H54 (cell line): ENCODE measurements around the gene PCID2.

Source experiments
- DNase-seq: peaks from one replicate; pipeline ENCODE4 v3.0.0; 2011; ENCODE audit warnings: low spot score, mixed read lengths; ENCODE audit not compliant: insufficient read length
- FAIRE-seq: peaks from 3 replicates; lab custom pipeline; 2011; peaks lifted over from hg19 to GRCh38; lab: Jason Lieb, UNC
- POLR2A ChIP-seq: IDR thresholded peaks from 2 replicates; pipeline ENCODE4 v1.6.1; 2011; ENCODE audit warnings: low read depth, mild to moderate bottlenecking, low read length

The PCID2 gene

DNA sequence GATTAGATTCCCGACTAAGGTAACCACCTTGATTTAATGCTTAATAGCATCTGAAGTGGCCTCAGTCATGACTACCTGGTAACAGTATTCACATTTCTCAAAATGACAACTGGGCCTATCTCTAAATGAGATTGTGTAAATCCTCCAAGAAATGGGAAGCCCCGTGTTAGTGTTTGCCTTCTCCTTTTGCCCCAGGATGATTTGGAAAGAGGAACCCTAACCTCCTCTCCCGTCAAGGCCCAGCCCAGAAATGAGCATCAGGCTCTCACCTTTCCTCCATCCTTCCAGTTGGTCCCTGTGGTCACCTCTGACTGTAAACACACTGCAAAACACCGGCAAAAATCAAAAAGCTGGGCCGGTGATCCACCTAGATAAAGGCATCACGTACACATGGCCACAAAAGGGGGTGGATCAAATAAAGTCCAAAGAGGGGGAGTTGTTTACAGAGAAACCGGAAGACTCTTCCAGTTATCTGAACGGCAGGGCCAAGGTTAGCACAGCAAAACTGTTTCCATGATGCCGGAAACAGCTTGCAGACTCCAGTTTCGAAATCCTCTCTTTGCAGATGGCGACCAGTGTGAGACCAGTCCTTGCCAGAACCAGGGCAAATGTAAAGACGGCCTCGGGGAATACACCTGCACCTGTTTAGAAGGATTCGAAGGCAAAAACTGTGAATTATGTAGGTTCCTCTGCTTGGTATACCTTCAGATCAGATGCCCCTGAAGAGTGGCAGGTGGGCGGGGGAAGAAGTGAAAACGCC lies 69.5 kb downstream of the PCID2 start:
- no peak for DNase-seq
- TF ChIP-seq POLR2A = no peak
- FAIRE-seq = no peak

DNA sequence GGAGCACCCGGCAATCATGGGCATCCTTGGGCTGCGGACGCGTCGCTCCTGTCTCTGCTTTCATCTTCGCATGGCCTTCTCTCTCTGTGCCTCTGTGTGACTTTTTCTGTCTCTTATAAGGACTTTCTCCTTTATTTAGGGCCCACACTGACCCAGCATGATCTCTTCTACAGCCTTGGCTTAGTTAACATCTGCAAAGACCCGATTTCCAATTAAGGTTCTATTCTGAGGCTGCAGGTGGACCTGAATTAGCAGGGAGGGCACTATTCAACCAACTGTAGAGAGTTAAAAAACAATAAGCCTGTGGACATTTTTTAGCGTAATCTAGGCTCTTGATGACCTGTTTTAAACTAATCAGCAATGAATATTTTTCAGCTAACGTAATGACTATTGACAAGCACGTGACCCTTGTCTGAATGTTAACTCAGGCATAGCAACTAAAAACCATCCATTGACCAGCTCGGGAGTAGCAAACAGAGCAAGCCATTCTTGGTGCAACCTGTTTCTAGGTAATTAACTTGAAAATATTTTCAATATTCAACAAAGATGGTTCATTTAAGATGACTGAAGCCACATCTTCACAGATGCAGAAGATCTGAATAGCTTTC lies 70.7 kb downstream of the PCID2 start:
- FAIRE-seq (no peak), DNase-seq (no peak)
- no peak for TF ChIP-seq POLR2A

DNA sequence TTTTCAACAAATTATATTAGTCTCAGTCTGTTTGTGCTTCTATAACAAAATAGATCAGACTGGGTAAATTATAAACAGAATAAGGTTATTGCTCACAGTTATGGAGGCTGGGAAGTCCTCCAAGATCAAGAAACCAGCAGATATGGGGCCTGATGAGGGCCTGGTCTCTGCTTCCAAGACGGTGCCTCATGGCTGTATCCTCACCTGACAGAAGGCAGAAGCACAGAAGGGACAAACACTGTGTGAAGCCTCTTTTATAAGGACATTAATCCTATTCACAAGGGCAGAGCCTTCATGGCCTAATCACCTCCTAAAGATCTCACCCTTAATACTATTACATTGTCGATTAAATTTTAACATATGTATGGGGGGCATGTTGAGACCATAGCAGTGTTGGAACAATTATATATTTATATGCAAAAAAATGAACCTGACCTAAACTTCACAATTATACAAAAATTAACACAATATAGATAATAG lies 73.1 kb downstream of the PCID2 start:
- no peak for TF ChIP-seq POLR2A
- FAIRE-seq = no peak
- DNase-seq = no peak

DNA sequence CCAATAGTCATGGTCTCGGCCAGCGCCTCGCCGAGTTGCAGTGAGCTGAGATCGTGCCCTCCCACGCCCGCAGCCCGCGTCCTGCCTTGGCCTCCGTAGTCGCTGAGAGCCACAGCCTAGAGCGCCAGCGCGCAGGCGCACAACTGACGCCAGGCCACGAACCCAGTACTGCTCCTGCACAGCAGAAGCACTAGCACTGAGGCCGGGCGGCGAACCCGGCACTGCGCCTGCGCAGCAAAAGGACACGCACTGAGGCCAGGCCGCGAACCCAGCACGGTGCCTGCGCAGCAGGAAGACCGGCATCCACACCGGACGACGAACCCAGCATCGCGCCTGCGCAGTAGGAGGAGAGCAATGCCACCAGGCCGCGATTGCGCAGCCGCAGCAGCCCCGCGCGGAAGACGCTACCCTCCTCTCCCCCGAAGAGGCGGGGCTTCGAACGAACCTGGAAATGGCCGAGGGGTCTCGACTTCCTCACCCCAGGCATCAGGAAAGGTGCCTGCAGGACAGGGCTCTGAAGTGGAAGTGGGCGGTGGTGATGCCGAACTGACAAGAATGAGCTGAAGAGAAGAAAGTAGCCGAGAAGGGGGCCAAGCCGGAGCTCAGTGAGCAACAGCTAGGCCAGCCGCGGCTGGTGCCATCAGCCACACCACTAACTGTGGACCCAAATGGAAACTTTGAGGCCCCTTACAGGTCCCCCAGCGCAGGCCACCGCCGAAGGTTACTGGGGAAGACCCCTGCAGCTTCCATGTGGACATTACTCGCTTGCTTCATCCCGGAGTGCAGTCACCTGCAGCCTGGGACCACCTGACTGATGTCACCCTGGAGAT lies 78.3 kb downstream of the PCID2 start:
- FAIRE-seq (no peak), DNase-seq (no peak)
- TF ChIP-seq POLR2A = no peak

DNA sequence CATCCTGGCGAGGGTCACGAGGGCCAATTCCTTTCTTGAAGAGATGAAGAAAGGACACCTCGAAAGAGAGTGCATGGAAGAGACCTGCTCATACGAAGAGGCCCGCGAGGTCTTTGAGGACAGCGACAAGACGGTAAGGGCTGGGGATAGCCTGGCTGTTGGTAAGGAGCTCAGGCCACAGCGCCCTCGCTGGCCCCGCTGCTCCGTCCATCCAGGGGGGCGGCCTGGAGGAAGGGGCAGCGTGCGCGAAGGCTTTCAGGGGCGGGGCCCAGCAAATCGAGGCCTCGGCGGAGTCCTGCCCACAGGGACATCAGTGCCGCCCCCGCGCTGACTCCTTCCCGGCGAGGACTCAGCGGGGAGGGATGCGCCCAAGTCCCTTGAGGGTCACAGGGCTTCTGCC lies 79.0 kb downstream of the PCID2 start:
- FAIRE-seq (no peak), DNase-seq (no peak)
- TF ChIP-seq POLR2A = no peak
